Measurements from ENCODE around the gene LRIG2. TPM values are rescaled to one million over a fixed set of nuclear protein-coding genes. Genes with fewer than 3 reads are reported as not detected.
"Not testable (repeated sequence)": the region's sequence is repeated elsewhere in the genome, so short reads cannot be mapped to it uniquely, and the experiment has no call there.

LRIG2 gene
- total and polyA plus RNA-seq, 2 of the 4 experiments (the other 2 are of a cell fraction), result 4.3 to 9.0 TPM

- BruUV-seq (replicated peaks); H3K4me3 ChIP-seq (ENCODE audit: insufficient read depth, low read depth, low read length); H2BK20ac ChIP-seq (ENCODE audit: low read depth, low read length); in situ Hi-C loops (cut with MboI; ENCODE audit: low sequenced_read_pairs); H3K4ac ChIP-seq (ENCODE audit: low read depth, low read length); dilution Hi-C loops (cut with HindIII; ENCODE audit: low sequenced_read_pairs, unreplicated experiment); H3K4me1 ChIP-seq (ENCODE audit: control insufficient read depth, insufficient read depth, low read length); H3K9me3 ChIP-seq (ENCODE audit: control insufficient read depth, insufficient read depth, low read length); H4K91ac ChIP-seq (ENCODE audit: insufficient read depth, low read depth, low read length); H2AK5ac ChIP-seq (ENCODE audit: low read depth, low read length); POLR2A ChIA-PET (ENCODE audit: unreplicated experiment); H2BK5ac ChIP-seq (ENCODE audit: low read depth, low read length, poor library complexity, severe bottlenecking); H3K4me2 ChIP-seq (ENCODE audit: low read depth, low read length); H3K27me3 ChIP-seq (ENCODE audit: control insufficient read depth, insufficient read depth, low read length); ATAC-seq (ENCODE audit: low read depth); intact Hi-C loops (cut with micrococcal nuclease); H4K5ac ChIP-seq (ENCODE audit: low read depth, low read length); H3K27ac ChIP-seq (ENCODE audit: insufficient read depth, low read length); H3K23ac ChIP-seq (ENCODE audit: low read depth, low read length); H3K9ac ChIP-seq (ENCODE audit: low read depth, low read length); CTCF ChIA-PET; H3K9me1 ChIP-seq (ENCODE audit: insufficient read depth, low read length); H4K8ac ChIP-seq (ENCODE audit: low read depth in 2 of 2, low read length in 2 of 2); H3K56ac ChIP-seq (ENCODE audit: extremely low read depth, insufficient read depth, low read length); H2BK120ac ChIP-seq (ENCODE audit: low read depth, low read length); H2AFZ ChIP-seq (replicated peaks; ENCODE audit: low read length, poor library complexity); H3K18ac ChIP-seq (ENCODE audit: low read depth, low read length); DNase-seq; H2BK15ac ChIP-seq (ENCODE audit: low read depth, low read length); H3K14ac ChIP-seq (replicated peaks; ENCODE audit: low read depth, low read length); H2AK9ac ChIP-seq (replicated peaks; ENCODE audit: low read depth, low read length, poor library complexity): not testable (repeated sequence)
- WGBS, 2 experiments (ENCODE audit: extremely low coverage in 2 of 2, insufficient read length in 1 of 2), result no CpG with 5 or more reads among the region's 2 CpGs
- Histone ChIP-seq H4K20me1 (ENCODE audit: insufficient read depth, low read length) (peaks cover 34% of the 10 kb centered on the region), H3K79me1 (ENCODE audit: low read depth in 1 of 2, low read length in 2 of 2) (peaks cover 6 to 22% of the 10 kb centered on the region in 2 experiments), H3K36me3 (ENCODE audit: control insufficient read depth, insufficient read depth, low read length) (peaks cover 12% of the 10 kb centered on the region)
Observed at GRCh38 chr1:113077978-113078377, 5.0 kb downstream of the LRIG2 start.

All from IMR-90 (cell line).